ENCODE data around the gene DCTD. TPM values are rescaled to one million over a fixed set of nuclear protein-coding genes. Genes with fewer than 3 reads are reported as not detected.

Gene DCTD
- total RNA-seq, 1 donor from 2014 or later, result 93.7 TPM

GRCh38 chr4:182897601-182898478 is 19.3 kb downstream of the DCTD start:
- Mint-ChIP-seq H3K4me3 (no peak overlapping the region), H3K9me3 (no peaks in the 10 kb centered on the region), H3K36me3 (peaks cover 49% of the 10 kb centered on the region), H3K27me3 (ENCODE audit: low read depth) (no peaks in the 10 kb centered on the region), H3K4me1 (no peaks in the 10 kb centered on the region), H3K27ac (no peak overlapping the region)
- TF ChIP-seq, protein P1, sequence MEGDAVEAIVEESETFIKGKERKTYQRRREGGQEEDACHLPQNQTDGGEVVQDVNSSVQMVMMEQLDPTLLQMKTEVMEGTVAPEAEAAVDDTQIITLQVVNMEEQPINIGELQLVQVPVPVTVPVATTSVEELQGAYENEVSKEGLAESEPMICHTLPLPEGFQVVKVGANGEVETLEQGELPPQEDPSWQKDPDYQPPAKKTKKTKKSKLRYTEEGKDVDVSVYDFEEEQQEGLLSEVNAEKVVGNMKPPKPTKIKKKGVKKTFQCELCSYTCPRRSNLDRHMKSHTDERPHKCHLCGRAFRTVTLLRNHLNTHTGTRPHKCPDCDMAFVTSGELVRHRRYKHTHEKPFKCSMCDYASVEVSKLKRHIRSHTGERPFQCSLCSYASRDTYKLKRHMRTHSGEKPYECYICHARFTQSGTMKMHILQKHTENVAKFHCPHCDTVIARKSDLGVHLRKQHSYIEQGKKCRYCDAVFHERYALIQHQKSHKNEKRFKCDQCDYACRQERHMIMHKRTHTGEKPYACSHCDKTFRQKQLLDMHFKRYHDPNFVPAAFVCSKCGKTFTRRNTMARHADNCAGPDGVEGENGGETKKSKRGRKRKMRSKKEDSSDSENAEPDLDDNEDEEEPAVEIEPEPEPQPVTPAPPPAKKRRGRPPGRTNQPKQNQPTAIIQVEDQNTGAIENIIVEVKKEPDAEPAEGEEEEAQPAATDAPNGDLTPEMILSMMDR (IDR thresholded peaks at IDR 0.05; ENCODE audit: unreplicated experiment), result no peak
- DNase-seq (ENCODE audit: low spot score in 2 of 2, unreplicated experiment in 2 of 2), result no peak

DNA sequence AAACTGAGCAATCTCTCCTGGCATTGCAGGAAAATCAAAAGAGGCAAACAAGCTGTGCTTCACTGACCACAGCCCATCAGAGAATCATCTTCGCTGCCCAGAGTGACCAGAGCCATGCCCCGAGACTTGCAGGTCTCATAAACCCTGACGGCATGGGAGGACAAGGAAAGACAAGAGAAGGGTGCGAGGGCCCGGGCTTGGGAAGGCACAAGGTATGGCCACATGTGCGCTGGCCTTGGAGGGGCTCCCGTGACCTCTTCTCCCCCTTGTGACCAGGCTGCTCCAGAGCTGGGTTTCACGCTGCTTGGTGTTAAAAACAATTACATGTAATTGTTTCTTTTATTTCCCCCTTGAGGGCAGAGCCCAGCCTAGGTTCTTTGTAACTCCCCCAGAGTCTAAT is 20.8 kb downstream of the DCTD start:
- H3K4me1 Mint-ChIP-seq, result no peaks in the 10 kb centered on the region
- no peaks in the 10 kb centered on the region for H3K27me3 Mint-ChIP-seq (ENCODE audit: low read depth)
- no peak for DNase-seq (ENCODE audit: low spot score in 2 of 2, unreplicated experiment in 2 of 2)
- no peak overlapping the region for H3K4me3 Mint-ChIP-seq
- H3K27ac Mint-ChIP-seq, result no peak overlapping the region
- TF ChIP-seq, protein P1 (IDR thresholded peaks at IDR 0.05; ENCODE audit: unreplicated experiment), result no peak
- no peaks in the 10 kb centered on the region for H3K9me3 Mint-ChIP-seq
- H3K36me3 Mint-ChIP-seq, result peaks cover 51% of the 10 kb centered on the region

DNA sequence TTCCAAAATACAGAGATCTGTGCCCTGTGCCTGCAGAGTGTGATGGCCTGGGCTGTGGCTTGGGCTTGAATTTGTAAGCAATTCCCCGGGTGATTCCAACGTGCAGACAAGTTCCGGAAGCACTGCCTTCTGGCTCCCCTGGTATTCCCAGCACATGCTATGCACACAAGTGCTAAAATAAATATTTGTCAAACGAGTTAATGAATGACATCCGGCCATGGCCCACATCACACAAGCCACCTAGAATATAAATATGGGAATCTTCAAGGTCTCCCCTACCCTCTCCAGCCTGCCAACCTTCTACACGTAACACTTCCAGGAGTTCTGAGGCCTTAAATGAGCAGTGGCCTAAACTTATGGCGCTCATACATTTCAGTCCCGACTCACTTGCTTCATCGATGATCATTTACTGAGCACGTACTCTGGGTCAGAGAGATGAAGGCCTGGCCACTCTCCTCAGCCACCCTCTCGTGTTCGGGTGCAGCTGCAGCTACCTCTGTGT is 21.3 kb downstream of the DCTD start:
- no peaks in the 10 kb centered on the region for H3K27me3 Mint-ChIP-seq (ENCODE audit: low read depth)
- H3K9me3 Mint-ChIP-seq, result no peaks in the 10 kb centered on the region
- H3K27ac Mint-ChIP-seq, result no peak overlapping the region
- DNase-seq (ENCODE audit: low spot score in 2 of 2, unreplicated experiment in 2 of 2), result no peak
- peaks cover 56% of the 10 kb centered on the region for H3K36me3 Mint-ChIP-seq
- H3K4me1 Mint-ChIP-seq, result no peaks in the 10 kb centered on the region
- H3K4me3 Mint-ChIP-seq, result no peak overlapping the region
- TF ChIP-seq, protein P1 (IDR thresholded peaks at IDR 0.05; ENCODE audit: unreplicated experiment), result no peak

DNA sequence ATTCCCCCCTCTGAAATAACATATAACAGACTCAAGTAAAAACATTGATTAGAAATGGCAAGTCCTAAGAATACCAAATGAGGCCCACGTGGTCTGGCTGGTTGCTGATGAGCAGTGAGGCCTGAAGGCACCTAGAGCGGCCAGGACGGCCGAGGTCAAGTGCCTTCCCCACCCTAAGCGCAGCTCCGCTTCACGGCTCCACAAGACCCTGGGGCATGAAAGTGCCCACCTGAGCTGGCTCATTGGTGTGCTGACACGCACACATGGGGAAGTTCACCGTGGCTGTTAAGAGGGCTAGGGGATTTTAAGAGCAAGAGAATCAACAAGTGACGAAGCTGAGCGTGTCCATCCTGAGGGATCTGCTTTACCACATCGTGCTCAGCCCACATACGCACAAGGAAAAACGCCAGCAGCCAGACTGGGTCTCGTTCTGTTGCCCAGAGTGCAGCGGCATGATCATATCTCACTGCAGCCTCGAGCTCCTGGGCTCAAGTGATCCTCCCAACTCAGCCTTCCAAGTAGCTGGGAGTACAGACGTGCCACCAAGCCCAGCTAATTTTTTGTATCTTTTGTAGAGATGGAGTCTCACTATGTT is 22.4 kb downstream of the DCTD start:
- peaks cover 57% of the 10 kb centered on the region for H3K36me3 Mint-ChIP-seq
- DNase-seq (ENCODE audit: low spot score in 2 of 2, unreplicated experiment in 2 of 2), result no peak
- no peak overlapping the region for H3K27ac Mint-ChIP-seq
- H3K4me1 Mint-ChIP-seq, result no peaks in the 10 kb centered on the region
- TF ChIP-seq, protein P1 (IDR thresholded peaks at IDR 0.05; ENCODE audit: unreplicated experiment), result no peak
- no peak overlapping the region for H3K4me3 Mint-ChIP-seq
- H3K27me3 Mint-ChIP-seq (ENCODE audit: low read depth), result no peaks in the 10 kb centered on the region
- no peaks in the 10 kb centered on the region for H3K9me3 Mint-ChIP-seq

- Mint-ChIP-seq H3K27ac (no peak overlapping the region), H3K4me1 (peaks cover 10% of the 10 kb centered on the region), H3K4me3 (no peak overlapping the region), H3K36me3 (peaks cover 53% of the 10 kb centered on the region), H3K9me3 (no peaks in the 10 kb centered on the region), H3K27me3 (ENCODE audit: low read depth) (no peaks in the 10 kb centered on the region)
- TF ChIP-seq, protein P1 (IDR thresholded peaks at IDR 0.05; ENCODE audit: unreplicated experiment), result no peak
- no peak for DNase-seq (ENCODE audit: low spot score in 2 of 2, unreplicated experiment in 2 of 2)
These were observed 23.6 kb downstream of the DCTD start for GRCh38 chr4:182893474-182894080.

All from mesothelial cell of epicardium (in vitro differentiated cells).